C4-2B (cell line): ENCODE results near the gene SOX5.
"Not testable (repeated sequence)": the region's sequence is repeated elsewhere in the genome, so short reads cannot be mapped to it uniquely, and the experiment has no call there.

ENCODE experiments used
- CTCF ChIP-seq: fragments of 450-650 bp; conservative IDR thresholded peaks from 2 replicates; pipeline ENCODE4 v1.5.1; 2017; ENCODE audit warnings: mild to moderate bottlenecking
- ZFX ChIP-seq: fragments of 450-650 bp; IDR thresholded peaks from 2 replicates; pipeline ENCODE4 v1.6.1; 2017

GRCh38 chr12:23825124-23825523 lies 124.3 kb downstream of the SOX5 start:
- TF ChIP-seq CTCF, ZFX: not testable (repeated sequence)
